Erythroblast (primary cell): ENCODE results near the gene TMPRSS4.

ENCODE experiments used
- GATA1 ChIP-seq: IDR thresholded peaks from 2 replicates; pipeline ENCODE4 v1.6.1; 2011; ENCODE audit warnings: low read depth, mild to moderate bottlenecking, control low read depth, low read length, moderate library complexity
- POLR2A ChIP-seq: IDR thresholded peaks from 2 replicates; pipeline ENCODE4 v1.6.1; 2011; ENCODE audit warnings: mild to moderate bottlenecking, low read length

DNA sequence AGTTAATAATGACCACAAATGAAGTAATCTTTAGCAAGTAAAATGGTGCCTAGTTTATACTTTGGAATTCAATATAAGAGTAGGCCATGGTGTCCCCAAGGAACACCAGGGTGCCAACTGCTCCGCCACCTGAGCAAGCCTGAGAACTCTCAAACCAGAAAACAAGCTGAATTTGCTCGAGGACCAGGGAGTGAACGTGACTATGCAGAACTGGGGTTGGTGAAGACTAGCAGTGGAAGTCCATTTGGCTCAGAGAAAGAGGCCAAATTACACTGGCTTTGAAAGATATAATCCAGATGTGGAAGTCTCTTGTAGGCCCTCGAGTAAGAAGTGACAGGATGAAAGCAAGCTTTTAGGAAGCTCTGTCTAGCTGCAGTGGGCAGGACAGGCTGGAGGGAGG, 18.6 kb downstream of the TMPRSS4 start:
- TF ChIP-seq POLR2A (no peak), GATA1 (no peak)
